ENCODE data around the gene LASP1.

The LASP1 gene

GRCh38 chr17:38970128-38970527 is 100.3 kb downstream of the LASP1 start:
- 0 out of 2 replicates have a peak, but pooled peaks have one; percentile 7 for TF ChIP-seq CTCF (IDR thresholded peaks at IDR 0.05)
- no peak for TF ChIP-seq ZFX (IDR thresholded peaks at IDR 0.05; ENCODE audit: borderline replicate concordance)

GRCh38 chr17:38970804-38971203 is 100.9 kb downstream of the LASP1 start:
- no peak overlapping the region for H3K27ac ChIP-seq

More at GRCh38 chr17:38970128-38970527, 100.3 kb downstream of the LASP1 start:
- H3K27ac ChIP-seq: no peak overlapping the region

More at GRCh38 chr17:38970804-38971203, 100.9 kb downstream of the LASP1 start:
- TF ChIP-seq ZFX (IDR thresholded peaks at IDR 0.05; ENCODE audit: borderline replicate concordance) (no peak), CTCF (IDR thresholded peaks at IDR 0.05) (no peak)
